GM21723 (cell line): ENCODE results near the gene MRM1.

Source experiments
- ATAC-seq: cut with Tn5 transposase; IDR thresholded peaks from one replicate; pipeline ENCODE4 v1.9.1; 2021; ENCODE audit warnings: mild to moderate bottlenecking, moderate library complexity; ENCODE audit not compliant: unreplicated experiment

The MRM1 gene, protein sequence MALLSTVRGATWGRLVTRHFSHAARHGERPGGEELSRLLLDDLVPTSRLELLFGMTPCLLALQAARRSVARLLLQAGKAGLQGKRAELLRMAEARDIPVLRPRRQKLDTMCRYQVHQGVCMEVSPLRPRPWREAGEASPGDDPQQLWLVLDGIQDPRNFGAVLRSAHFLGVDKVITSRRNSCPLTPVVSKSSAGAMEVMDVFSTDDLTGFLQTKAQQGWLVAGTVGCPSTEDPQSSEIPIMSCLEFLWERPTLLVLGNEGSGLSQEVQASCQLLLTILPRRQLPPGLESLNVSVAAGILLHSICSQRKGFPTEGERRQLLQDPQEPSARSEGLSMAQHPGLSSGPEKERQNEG

DNA sequence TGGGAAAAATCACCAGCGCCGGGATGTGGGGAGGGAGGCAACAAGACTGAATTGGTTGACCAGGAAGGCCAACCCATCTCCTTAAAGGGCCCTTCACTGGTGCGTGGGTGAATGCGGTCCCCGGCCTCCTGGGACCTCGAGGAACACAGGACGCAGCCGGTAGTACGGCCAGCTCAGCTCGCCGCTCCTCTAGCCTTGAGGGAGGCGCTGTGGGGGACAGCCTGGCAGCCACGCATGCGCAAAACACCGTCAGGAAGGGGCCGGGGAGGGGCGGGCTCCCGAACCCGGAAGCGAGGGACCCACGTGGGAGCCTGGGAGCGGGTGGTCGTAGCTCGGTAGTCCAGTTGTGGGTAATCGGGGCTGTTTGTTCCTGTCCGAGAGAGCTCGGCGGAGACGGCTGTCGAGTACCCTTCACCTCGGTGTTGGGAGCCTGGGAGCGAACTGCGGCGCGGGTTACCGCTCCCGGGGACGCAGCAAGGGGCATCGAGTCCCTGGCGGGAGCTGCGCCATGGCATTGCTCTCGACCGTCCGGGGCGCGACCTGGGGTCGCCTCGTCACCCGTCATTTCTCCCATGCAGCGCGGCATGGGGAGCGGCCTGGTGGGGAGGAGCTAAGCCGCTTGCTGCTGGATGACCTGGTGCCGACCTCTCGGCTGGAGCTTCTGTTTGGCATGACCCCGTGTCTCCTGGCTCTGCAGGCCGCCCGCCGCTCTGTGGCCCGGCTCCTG lies at the start of gene MRM1:
MRM1 (plus strand) TSS at position 281 of the 727 bp plus-strand sequence; CDS start at position 509, 228 bp downstream.
- peak; percentile 69 for ATAC-seq

DNA sequence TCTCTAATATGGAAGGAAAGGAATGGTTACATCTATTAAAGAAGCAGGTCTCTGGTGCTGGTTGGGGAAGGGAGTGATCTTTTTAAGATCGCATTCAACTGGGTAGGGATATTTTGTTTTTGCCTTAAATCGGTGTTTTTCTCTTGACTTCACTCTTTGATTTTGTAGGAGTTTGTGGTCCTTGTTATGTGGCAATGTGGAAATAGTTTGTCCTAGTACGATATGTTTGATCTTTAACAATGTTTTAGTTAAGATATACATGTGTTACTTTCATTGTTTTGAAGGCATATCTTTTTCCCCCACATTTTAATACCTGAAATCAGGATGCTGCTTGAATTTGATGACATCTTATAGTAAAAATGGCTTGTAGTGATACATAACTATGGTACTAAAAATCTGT lies 47.9 kb upstream of the MRM1 start:
- ATAC-seq = no peak

- no peak for ATAC-seq
Measured at GRCh38 chr17:36566081-36566480, 35.3 kb upstream of the MRM1 start.

GRCh38 chr17:36575028-36575427 lies 26.4 kb upstream of the MRM1 start:
- no peak for ATAC-seq

GRCh38 chr17:36576793-36577192 lies 24.6 kb upstream of the MRM1 start:
- ATAC-seq = no peak

DNA sequence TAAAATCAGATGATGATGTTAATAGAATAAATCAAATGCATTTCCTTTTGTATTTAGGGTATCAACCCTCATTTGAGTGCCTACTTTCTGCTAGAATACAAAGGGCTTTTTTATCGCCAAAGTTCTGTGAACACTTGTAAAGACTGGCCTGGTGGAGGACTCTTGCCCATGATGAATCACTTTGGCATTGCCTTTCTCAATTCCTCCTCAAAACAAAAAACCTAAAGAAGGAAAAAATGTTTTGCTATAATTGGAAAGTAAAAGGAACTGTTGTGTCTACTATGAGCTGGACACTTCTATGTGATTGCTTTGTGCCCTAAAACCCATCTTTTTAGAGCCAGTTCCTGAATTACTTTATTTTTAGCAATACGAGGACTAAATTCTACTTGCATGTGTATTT lies 22.7 kb upstream of the MRM1 start:
- ATAC-seq = no peak

GRCh38 chr17:36583787-36584186 lies 17.6 kb upstream of the MRM1 start:
- no peak for ATAC-seq

DNA sequence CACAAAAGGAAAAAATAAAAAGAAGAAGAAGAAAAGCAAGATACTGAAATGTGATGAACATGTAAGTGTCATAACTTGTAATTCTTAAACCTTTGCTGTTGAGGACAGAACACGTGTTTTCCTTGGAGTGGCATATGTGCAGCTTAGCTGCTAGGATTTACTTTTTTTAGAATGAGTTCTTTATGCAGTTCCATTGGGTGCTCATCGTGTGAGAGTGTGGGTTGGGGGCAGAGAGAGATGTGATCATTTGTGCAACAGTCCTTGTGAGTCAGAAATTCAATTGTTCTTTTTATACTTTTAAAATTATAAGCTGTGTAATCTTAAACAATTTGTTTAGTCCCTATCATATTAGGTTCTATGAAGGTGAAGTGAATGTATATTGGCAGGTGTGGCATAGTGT lies 15.2 kb upstream of the MRM1 start:
- no peak for ATAC-seq

GRCh38 chr17:36590082-36590481 lies 11.3 kb upstream of the MRM1 start:
- no peak for ATAC-seq

DNA sequence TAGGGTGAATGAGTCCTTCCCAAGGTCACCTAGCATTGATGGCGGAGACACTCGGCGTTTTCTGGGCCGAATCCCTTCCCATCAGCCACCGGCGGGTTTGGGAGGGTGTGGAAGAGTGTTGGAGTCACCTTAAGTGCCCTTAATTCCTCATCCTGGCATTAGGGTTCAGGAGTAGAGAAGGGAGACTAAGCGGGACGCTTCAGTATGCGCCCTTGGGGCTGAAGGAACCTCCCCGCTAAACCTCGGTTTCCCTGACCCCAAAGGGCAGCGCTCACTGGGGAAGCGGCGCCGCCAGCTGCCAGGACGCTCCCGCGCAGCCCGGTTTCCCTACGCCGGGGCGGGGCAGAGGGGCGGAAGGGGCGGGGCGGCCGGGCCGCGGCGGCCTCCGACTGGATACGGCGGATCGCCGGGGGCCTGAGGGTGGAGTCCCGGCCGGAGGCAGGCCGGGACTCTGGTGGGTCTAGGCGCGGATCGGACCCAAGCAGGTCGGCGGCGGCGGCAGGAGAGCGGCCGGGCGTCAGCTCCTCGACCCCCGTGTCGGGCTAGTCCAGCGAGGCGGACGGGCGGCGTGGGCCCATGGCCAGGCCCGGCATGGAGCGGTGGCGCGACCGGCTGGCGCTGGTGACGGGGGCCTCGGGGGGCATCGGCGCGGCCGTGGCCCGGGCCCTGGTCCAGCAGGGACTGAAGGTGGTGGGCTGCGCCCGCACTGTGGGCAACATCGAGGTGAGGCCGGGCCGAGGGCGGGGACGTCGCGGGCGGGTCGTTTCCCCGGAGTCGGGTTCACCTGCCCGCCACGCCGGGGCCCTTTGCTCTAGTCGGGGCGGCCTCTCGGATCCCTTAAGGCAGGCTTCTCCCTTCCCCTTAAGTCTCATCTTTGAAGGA lies 9.7 kb upstream of the MRM1 start, which contains the start of gene DHRS11:
DHRS11 (plus strand) TSS at position 446 of the 882 bp plus-strand sequence; CDS start at position 577, 131 bp downstream.
- ATAC-seq = peak; percentile 85

DNA sequence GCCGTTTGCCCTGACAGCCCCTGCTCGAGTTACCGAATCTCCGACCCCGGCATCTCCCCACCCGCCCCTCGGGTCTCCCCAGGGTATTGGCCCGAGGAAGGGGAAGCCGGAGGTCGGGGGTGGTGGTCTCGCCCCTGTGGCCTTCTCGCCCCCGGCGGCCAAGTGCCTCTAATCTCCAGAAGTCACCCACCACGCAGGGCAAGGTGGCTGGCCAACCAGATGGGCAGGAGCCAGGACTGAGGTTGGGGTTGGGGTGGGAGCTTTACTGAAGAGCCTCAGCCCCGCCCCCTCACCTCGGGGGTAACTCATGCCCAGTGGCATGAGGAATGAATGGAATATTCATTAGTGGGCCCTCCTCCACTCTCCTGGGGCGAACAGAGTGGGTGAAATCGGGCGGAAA lies 9.1 kb upstream of the MRM1 start:
- no peak for ATAC-seq

DNA sequence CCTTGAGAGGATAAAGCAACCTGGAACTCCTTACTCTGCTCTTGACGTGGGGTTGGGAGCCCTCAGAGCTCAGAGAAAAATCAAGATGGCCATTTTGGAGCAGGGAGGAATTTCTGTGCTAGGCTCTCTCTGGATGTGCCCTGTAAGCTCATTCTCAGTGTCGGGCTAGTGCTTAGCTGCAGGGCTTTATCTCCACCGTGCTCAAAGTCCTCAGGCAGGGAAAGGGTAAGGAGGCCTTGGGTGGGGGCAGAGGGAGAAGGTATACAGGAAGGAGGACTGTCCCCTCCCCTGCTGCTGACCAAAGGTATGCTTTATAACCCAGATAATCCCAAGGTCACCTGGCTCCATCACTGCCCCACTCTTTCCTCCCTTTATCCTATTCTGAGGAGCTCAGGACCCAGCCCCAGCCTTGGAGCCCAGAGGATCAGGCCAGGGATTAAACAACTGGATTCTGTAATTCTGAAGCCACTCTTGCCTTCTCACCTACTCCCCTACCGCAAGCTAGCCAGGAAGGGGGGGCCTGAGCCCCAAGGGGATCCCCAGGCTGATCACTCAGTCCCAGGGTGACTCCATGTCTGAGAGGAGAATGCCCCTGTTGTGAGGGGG lies 8.6 kb upstream of the MRM1 start:
- no peak for ATAC-seq

GRCh38 chr17:36593656-36594316 lies 7.6 kb upstream of the MRM1 start:
- ATAC-seq = no peak

DNA sequence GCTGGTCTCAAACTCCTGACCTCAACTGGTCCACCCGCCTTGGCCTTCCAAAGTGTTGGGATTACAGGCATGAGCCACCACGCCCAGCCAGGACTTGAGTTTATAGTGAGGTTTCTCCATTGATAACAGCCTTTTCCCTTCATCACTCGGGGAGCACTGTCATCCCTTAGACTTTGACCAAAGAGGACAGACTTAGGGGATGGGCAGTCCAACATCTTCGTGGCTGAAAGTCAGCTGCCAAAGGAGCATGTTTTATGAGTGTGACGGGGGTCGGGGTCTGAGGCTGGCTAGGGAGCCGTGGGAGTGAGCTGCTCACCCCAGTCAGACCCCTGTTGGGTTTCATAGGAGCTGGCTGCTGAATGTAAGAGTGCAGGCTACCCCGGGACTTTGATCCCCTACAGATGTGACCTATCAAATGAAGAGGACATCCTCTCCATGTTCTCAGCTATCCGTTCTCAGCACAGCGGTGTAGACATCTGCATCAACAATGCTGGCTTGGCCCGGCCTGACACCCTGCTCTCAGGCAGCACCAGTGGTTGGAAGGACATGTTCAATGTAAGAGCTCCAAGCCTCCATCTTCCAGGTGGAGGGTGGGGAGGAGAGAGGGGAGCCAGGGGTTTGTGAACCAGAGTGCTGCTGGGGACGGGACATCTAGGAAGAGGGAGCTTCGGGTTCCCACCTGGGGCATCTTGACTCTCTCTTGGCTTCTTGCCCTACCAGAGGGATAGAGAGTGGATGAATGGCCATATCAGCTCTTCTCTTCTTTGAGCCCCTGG lies 6.6 kb upstream of the MRM1 start:
- no peak for ATAC-seq

- ATAC-seq = no peak
Measured at GRCh38 chr17:36597226-36597625, 4.2 kb upstream of the MRM1 start.

GRCh38 chr17:36597866-36598777 lies 3.3 kb upstream of the MRM1 start:
- ATAC-seq = no peak

DNA sequence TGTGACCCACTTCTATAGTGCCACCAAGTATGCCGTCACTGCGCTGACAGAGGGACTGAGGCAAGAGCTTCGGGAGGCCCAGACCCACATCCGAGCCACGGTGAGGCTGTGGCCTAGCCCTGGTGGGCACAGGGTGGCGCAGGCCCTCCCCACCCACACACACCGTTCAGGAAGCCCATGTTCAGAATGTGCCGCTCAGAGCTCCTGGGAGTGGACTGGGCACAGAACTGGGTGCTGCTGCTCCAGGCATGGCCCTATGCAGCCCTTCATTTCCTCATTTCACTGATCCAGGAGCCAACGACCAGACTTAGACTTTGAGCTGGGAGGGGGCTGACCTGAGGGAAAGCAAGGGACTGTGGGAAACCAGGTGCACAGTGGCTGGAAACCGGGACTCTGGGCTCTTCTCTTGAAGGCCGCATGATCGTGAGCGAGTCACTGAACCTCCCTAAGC lies 2.4 kb upstream of the MRM1 start:
- ATAC-seq = no peak

DNA sequence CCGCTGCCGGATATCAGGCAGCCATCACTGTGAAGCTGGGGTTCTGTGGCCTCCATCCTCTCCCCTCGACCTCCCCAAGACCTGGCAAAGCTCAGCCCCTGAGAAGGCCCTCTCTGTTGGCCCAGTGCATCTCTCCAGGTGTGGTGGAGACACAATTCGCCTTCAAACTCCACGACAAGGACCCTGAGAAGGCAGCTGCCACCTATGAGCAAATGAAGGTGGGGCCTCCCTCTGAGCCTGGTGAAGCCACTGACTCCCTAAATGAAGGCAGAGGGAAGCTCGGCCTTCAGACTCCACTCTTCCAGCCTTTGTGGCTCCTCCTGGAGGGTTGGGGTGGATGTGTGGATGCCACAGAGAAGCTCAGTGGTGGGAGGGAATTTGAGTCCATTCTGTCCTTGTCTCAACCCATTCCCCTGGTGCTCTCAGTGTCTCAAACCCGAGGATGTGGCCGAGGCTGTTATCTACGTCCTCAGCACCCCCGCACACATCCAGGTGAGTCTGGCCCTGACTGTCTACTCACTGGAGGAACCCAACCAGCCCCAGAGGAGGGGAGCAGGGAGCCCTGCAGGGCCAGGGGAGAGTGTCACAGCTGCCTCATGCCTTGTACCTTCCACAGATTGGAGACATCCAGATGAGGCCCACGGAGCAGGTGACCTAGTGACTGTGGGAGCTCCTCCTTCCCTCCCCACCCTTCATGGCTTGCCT lies 1.7 kb upstream of the MRM1 start:
- ATAC-seq = no peak
